Measurements from ENCODE around the gene MATN3.

MATN3 gene

DNA sequence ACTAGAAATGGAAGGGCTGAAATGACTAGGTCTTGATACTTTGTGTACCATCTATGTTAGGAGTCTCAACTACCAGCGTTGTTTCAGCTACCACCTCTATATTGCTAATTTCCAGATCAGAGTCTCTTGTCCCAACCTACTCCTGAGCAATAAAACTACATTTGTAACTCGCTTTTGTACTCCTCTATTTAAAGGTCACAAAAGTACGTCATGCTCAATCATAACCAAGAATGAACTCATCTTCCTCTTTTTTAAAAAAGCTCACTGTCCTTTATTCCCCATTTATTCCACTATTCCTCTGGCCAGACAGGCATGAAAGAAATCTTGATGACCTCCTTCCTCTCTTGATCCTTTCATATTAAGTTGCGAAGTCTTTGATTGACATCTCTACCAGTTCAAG, 11.2 kb upstream of the MATN3 start:
- DNase-seq (ENCODE audit: low spot score): no peak
- no peak overlapping the region for H3K27ac ChIP-seq
- TF ChIP-seq, protein P1, sequence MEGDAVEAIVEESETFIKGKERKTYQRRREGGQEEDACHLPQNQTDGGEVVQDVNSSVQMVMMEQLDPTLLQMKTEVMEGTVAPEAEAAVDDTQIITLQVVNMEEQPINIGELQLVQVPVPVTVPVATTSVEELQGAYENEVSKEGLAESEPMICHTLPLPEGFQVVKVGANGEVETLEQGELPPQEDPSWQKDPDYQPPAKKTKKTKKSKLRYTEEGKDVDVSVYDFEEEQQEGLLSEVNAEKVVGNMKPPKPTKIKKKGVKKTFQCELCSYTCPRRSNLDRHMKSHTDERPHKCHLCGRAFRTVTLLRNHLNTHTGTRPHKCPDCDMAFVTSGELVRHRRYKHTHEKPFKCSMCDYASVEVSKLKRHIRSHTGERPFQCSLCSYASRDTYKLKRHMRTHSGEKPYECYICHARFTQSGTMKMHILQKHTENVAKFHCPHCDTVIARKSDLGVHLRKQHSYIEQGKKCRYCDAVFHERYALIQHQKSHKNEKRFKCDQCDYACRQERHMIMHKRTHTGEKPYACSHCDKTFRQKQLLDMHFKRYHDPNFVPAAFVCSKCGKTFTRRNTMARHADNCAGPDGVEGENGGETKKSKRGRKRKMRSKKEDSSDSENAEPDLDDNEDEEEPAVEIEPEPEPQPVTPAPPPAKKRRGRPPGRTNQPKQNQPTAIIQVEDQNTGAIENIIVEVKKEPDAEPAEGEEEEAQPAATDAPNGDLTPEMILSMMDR (IDR thresholded peaks at IDR 0.05): no peak
- H3K4me3 ChIP-seq: no peak overlapping the region

DNA sequence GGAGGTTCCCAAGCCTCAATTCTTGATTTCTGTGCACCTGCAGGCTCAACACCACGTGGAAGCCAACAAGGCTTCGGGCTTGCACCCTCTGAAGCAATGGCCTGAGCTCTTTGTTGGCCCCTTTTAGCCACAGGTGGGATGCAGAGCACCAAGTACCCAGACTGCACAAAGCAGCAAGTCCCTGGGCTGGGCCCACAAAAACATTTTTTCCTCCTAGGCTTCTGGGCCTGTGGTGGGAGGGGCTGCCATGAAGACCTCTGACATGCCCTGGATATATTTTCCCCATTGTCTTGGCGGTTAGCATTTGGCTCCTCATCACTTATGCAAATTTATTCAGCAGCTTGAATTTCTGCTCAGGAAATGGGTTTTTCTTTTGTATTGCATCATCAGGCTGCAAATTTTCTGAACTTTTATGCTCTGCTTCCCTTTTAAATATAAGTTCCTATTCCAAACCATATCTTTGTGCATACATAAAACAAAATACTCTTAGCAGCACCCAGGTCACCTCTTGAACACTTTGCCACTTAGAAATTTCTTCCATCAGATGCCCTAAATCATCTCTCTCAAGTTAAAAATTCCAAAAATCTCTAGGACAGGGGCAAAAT, 9.0 kb upstream of the MATN3 start:
- TF ChIP-seq, protein P1 (IDR thresholded peaks at IDR 0.05): no peak
- H3K4me3 ChIP-seq: no peak overlapping the region
- no peak overlapping the region for H3K27ac ChIP-seq
- DNase-seq (ENCODE audit: low spot score): no peak

DNA sequence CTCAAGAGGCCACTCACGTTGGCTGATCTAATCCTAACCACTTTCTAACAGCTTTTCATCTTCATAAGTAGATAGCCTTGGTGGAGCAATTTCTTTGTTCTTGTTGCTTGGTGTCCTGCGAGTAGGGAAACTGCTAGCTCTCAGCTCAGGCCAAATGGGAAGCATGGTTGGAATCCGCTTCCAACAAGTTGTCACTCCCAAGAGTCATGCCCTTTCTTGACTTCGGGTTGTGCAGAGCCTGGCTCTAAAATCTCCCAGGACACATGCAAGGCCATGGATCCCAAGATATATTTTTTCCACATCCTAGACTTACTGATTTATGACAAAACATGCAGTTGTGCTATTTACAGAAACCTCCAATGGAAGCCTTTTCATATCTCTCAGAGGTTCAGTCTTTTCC, 7.3 kb upstream of the MATN3 start:
- Histone ChIP-seq H3K4me3 (no peak overlapping the region), H3K27ac (no peak overlapping the region)
- no peak for DNase-seq (ENCODE audit: low spot score)
- TF ChIP-seq, protein P1 (IDR thresholded peaks at IDR 0.05): no peak

DNA sequence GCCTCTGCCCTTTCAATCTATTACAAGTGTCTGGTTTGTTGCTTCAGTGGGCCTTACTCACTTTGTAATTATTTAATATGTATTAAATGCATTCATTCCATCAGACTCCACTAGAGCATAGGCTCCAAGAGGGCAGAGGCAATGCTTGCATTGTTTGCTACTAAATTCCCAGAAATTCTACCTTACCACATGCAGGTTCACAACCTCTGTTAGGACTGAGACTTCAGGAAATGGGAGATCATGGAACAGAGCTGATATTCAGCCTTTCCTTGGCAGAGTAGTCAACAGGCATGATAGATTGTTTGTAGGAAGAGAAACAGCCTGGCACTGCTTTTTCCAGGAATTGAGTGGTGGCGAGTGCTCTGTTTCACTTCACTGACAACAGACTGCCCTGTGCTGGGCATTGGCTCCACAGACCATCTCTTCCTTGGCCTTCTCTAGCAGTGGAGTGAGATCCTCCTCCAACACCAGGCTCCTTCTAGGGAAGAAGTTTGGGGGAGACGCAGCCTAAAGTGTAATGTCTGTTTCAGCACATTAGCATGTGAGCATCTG, 6.2 kb upstream of the MATN3 start:
- no peak for DNase-seq (ENCODE audit: low spot score)
- Histone ChIP-seq H3K4me3 (no peak overlapping the region), H3K27ac (no peak overlapping the region)
- TF ChIP-seq, protein P1 (IDR thresholded peaks at IDR 0.05): no peak

DNA sequence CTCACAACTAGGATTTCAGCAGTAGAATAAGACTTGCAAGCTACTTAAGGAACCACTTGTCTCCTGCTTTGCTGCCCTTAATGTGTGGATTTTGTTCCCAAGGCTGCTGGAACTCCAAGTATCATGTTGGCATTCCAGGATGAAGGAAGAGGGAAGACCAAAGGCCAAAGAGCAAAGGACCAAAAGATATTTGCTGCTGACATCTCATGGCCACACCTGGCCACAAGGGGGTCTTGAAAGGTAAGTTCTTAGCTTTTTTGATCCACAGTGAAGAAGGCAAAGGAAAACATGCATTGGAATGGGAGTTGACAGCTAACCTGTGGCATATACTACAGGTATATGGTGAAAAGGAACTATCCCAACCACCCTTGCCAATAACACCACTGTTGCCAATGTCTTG, 3.9 kb upstream of the MATN3 start:
- no peak for DNase-seq (ENCODE audit: low spot score)
- no peak overlapping the region for H3K4me3 ChIP-seq
- H3K27ac ChIP-seq: no peak overlapping the region
- TF ChIP-seq, protein P1 (IDR thresholded peaks at IDR 0.05): no peak

DNA sequence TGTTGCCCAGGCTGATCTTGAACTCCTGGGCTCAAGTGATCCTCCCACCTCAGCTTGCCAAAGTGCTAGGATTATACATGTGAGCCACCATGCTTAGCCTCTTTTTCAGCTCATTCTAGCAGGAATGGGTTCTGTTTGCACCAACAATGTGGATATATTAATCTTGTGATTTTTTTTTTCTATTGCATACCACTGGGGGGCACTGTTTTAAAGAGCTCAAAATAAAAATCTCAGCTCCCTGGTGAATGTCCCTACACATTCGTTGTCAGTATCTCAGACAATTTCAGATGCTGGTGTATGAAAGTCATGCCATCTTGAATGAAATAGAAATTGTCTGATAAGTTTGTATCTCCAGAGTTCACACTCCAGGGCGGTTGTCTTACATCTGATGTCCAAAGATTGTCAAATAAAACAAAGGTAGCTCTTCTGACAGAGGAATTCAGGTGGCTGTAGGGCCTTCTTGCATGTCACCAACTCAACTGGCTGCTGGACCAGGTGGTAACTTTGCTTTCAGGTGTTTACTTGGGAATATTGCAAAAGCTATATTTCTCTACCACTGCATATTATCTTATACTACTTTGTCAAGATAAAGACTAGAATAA, 3.1 kb upstream of the MATN3 start:
- Histone ChIP-seq H3K27ac (no peak overlapping the region), H3K4me3 (no peak overlapping the region)
- DNase-seq (ENCODE audit: low spot score): no peak
- TF ChIP-seq, protein P1 (IDR thresholded peaks at IDR 0.05): peak; percentile 26
